Parathyroid adenoma (tissue), 2 donors: ENCODE data around the gene PMP22.

ENCODE experiments used
- H2AFZ ChIP-seq: fragments of 300-600 bp; sonication (generic); one replicate; pipeline ENCODE4 v1.7.0; 2017; ENCODE audit warnings: antibody characterized with exemption, mild to moderate bottlenecking
- H3K27ac ChIP-seq: fragments of 300-600 bp; sonication (generic); one replicate; pipeline ENCODE4 v1.7.0; 2017
- H3K27me3 ChIP-seq: fragments of 300-600 bp; sonication (generic); one replicate; pipeline ENCODE4 v1.7.0; 2017; ENCODE audit warnings: low read length; ENCODE audit not compliant: control insufficient read depth, insufficient read depth
- H3K36me3 ChIP-seq: fragments of 300-600 bp; sonication (generic); one replicate; pipeline ENCODE4 v1.7.0; 2017; ENCODE audit warnings: low read length; ENCODE audit not compliant: control insufficient read depth, insufficient read depth
- H3K4me1 ChIP-seq: fragments of 300-600 bp; sonication (generic); one replicate; pipeline ENCODE4 v1.7.0; 2017; ENCODE audit warnings: control low read depth
- H3K4me2 ChIP-seq: fragments of 300-600 bp; sonication (generic); one replicate; pipeline ENCODE4 v1.7.0; 2017; ENCODE audit warnings: low read length
- H3K4me3 ChIP-seq: fragments of 300-600 bp; sonication (generic); one replicate; pipeline ENCODE4 v1.7.0; 2017; ENCODE audit warnings: low read depth, low read length
- H3K79me2 ChIP-seq: fragments of 300-600 bp; sonication (generic); one replicate; pipeline ENCODE4 v1.7.0; 2017; ENCODE audit warnings: control low read depth
- H3K9ac ChIP-seq: fragments of 300-600 bp; sonication (generic); one replicate; pipeline ENCODE4 v1.7.0; 2017; ENCODE audit warnings: mild to moderate bottlenecking
- H3K9me3 ChIP-seq: fragments of 300-600 bp; sonication (generic); one replicate; pipeline ENCODE4 v1.7.0; 2017; ENCODE audit warnings: low read length; ENCODE audit not compliant: control insufficient read depth
- CTCF ChIP-seq: fragments of 300-600 bp; sonication (generic); IDR thresholded peaks from one replicate; pipeline ENCODE4 v1.7.0; 2017; ENCODE audit warnings: antibody characterized with exemption, mild to moderate bottlenecking
- donor health status: primary hyperparathyroidism.

The PMP22 gene

GRCh38 chr17:15236281-15237105 is 28.6 kb downstream of the PMP22 start:
- Histone ChIP-seq H3K9me3 (no peaks in the 10 kb centered on the region), H3K4me3 (no peak overlapping the region)

GRCh38 chr17:15233971-15234370 is 31.2 kb downstream of the PMP22 start:
- Histone ChIP-seq H3K36me3 (no peaks in the 10 kb centered on the region), H3K4me2 (no peak overlapping the region), H3K27me3 (no peaks in the 10 kb centered on the region), H3K4me3 (no peak overlapping the region), H3K27ac (no peak overlapping the region), H2AFZ (no peak overlapping the region), H3K9ac (no peak overlapping the region), H3K9me3 (no peaks in the 10 kb centered on the region), H3K4me1 (no peaks in the 10 kb centered on the region), H3K79me2 (no peaks in the 10 kb centered on the region)
- TF ChIP-seq CTCF = no peak

More at GRCh38 chr17:15236281-15237105, 28.6 kb downstream of the PMP22 start:
- Histone ChIP-seq H3K9ac (no peak overlapping the region), H2AFZ (no peak overlapping the region), H3K27ac (no peak overlapping the region), H3K36me3 (no peaks in the 10 kb centered on the region), H3K27me3 (no peaks in the 10 kb centered on the region), H3K4me2 (no peak overlapping the region), H3K4me1 (no peaks in the 10 kb centered on the region), H3K79me2 (no peaks in the 10 kb centered on the region)
- no peak for TF ChIP-seq CTCF

- TF ChIP-seq CTCF = no peak
- Histone ChIP-seq H3K4me2 (no peak overlapping the region), H3K27me3 (no peaks in the 10 kb centered on the region), H3K79me2 (no peaks in the 10 kb centered on the region), H3K4me3 (no peak overlapping the region), H3K36me3 (no peaks in the 10 kb centered on the region), H3K9ac (no peak overlapping the region), H3K27ac (no peak overlapping the region), H3K4me1 (no peaks in the 10 kb centered on the region), H2AFZ (no peak overlapping the region), H3K9me3 (no peaks in the 10 kb centered on the region)
Observed at GRCh38 chr17:15233022-15233805, 31.9 kb downstream of the PMP22 start.

GRCh38 chr17:15232517-15232915 is 32.6 kb downstream of the PMP22 start:
- H3K9ac ChIP-seq = no peak overlapping the region
- no peaks in the 10 kb centered on the region for H3K9me3 ChIP-seq
- TF ChIP-seq CTCF = no peak
- H3K36me3 ChIP-seq = no peaks in the 10 kb centered on the region
- no peak overlapping the region for H3K27ac ChIP-seq
- H2AFZ ChIP-seq = no peak overlapping the region
- H3K4me1 ChIP-seq = no peaks in the 10 kb centered on the region
- no peak overlapping the region for H3K4me3 ChIP-seq
- no peak overlapping the region for H3K4me2 ChIP-seq
- no peaks in the 10 kb centered on the region for H3K79me2 ChIP-seq
- H3K27me3 ChIP-seq = no peaks in the 10 kb centered on the region
